Heart left ventricle (tissue), 16 donors: ENCODE results near the gene NOG. TPM values are rescaled to one million over a fixed set of nuclear protein-coding genes. Genes with fewer than 3 reads are reported as not detected.

Experiments used
- ATAC-seq, 4 donors: fragments of 200-7000 bp; cut with Tn5 transposase; one replicate each; pipeline ENCODE4 v1.9.1; 2020 to 2022; ENCODE audit warnings: moderate library complexity in 4 of 4, mild to moderate bottlenecking in 3 of 4, moderate number of reproducible peaks in 1 of 4
- DNase-seq, 5 donors: peaks; one replicate each; pipeline ENCODE4 v3.0.0-alpha.2; 2020
- H3K27ac ChIP-seq, 12 donors: fragments of 200-600 bp; sonication (generic) in 4 of 12; one replicate each; pipeline versions ENCODE4 v1.5.0 to v1.8.0; 2016 to 2022; ENCODE audit warnings: mild to moderate bottlenecking in 2 of 12
- H3K27me3 ChIP-seq, 9 donors: fragments of 200-600 bp; sonication (generic) in 2 of 9; one replicate each; pipeline versions ENCODE4 v1.5.1 to v1.8.0; 2016 to 2022; ENCODE audit warnings: mild to moderate bottlenecking in 3 of 9
- H3K36me3 ChIP-seq, 9 donors: fragments of 200-600 bp; sonication (generic) in 2 of 9; one replicate each; pipeline versions ENCODE4 v1.5.0 to v1.8.0; 2018 to 2022; ENCODE audit warnings: mild to moderate bottlenecking in 2 of 9
- H3K4me1 ChIP-seq, 12 donors: fragments of 200-600 bp; sonication (generic) in 4 of 12; one replicate each; pipeline versions ENCODE4 v1.5.0 to v1.8.0; 2016 to 2022; ENCODE audit warnings: mild to moderate bottlenecking in 3 of 12
- H3K4me3 ChIP-seq, 12 donors: fragments of 200-600 bp; sonication (generic) in 4 of 12; one replicate each; pipeline versions ENCODE4 v1.5.0 to v1.8.0; 2017 to 2022; ENCODE audit warnings: mild to moderate bottlenecking in 9 of 12, moderate library complexity in 4 of 12
- H3K9me3 ChIP-seq, 12 donors: fragments of 200-600 bp; sonication (generic) in 4 of 12; one replicate each; pipeline versions ENCODE4 v1.5.0 to v1.8.0; 2016 to 2022; ENCODE audit warnings: mild to moderate bottlenecking in 1 of 12
- CTCF ChIP-seq, 12 donors: fragments of 200-600 bp; sonication (generic) in 4 of 12; IDR thresholded peaks; one replicate each; pipeline versions ENCODE4 v1.5.0 to v1.8.0; 2018 to 2022; ENCODE audit warnings: antibody characterized with exemption in 12 of 12, mild to moderate bottlenecking in 5 of 12
- POLR2A ChIP-seq, 2 donors: fragments of 450-650 bp; IDR thresholded peaks; one replicate each; pipeline ENCODE4 v1.6.1; 2017; ENCODE audit warnings: antibody characterized with exemption in 2 of 2, mild to moderate bottlenecking in 2 of 2, moderate library complexity in 2 of 2
- WGBS, 4 donors: extraction: QIAGEN DNeasy Blood & Tissue Kit in 2 of 4; methylation state at CpG; one replicate each; pipeline versions ENCODE4 v1.1.5 to v1.1.7; 2013 to 2018; 5-methylcytosine and 5-hydroxymethylcytosine counted together
- intact Hi-C, 10 donors: fragments of 100-400 bp; cut with DNase I; formaldehyde crosslinking; loops; one replicate each; pipeline versions ENCODE4 v1.11.1 to v1.14.2; 2022
- polyA plus RNA-seq, 2 donors: library from polyadenylated mRNA; stranded (reverse); fragments of 200-250 nt; gene quantifications; one replicate each; pipeline ENCODE4 v1.2.3, GENCODE V29; 2013
- total RNA-seq, 9 donors: library from RNA; depleted of rRNA in 2 of 9; stranded (reverse); fragments of >200 nt in 2 of 9; fragmentation: NEBNext Ultra II Directional in 3 of 9; extraction: Animal tissue kit (Norgen Biotek cat#: 25700) in 3 of 9; gene quantifications; one replicate each; pipeline versions ENCODE4 v1.1.0 to v1.2.4, GENCODE V29; 2016 to 2023
- donor health status: ischemic (EF 13 %, LVEDD 7.1; RV severe dilation, severe dysfunction).
- donor health status: healthy with polysubstance abuse.
- donor health status: DM: no; HTN: yes; CAD: no.
- donor health status: DM: no; HTN: no; CAD: no.
- donor health status: ischemic (EF 25% LVEDD 6.9; RV normal size, moderate dysfunction).
- donor health status: ischemic (EF 25% LVEDD 5.7; RV mildly dilated, moderate dysfunction).
- donor health status: healthy.
- donor health status: DM: yes; HTN: yes; CAD: no.
- donor health status: ischemic (EF 35%, LVEDD 5.7; RV mildly dilated, moderate dysfunction).
- donor health status: nonischemic (EF 11% LVEDD 7.7; RV severe dilation, severe dysfunction).
- donor health status: DM: yes; HTN: yes; CAD: no.
- donor health status: PGD.
- donor health status: ischemic (EF 29% LVEDD 5.4; RV normal size, mild dysfunction).
- donor health status: nonischemic (EF 23%, LVEDD 6.1; RV moderate dilation, normal function).

NOG gene
- total and polyA plus RNA-seq, 11 donors: 0.03 to 0.36 (median 0.14) TPM; not detected in 4

- Histone ChIP-seq H3K27ac (no peak overlapping the region), H3K36me3 (no peaks in the 10 kb centered on the region), H3K9me3 (no peaks in the 10 kb centered on the region), H3K27me3 (peaks cover 0 to 31% (median 0%) of the 10 kb centered on the region in 9 donors), H3K4me1 (no peaks in the 10 kb centered on the region), H3K4me3 (no peak overlapping the region)
- intact Hi-C loops: no loop called here
- TF ChIP-seq CTCF (IDR thresholded peaks at IDR 0.05) (no peak), POLR2A (IDR thresholded peaks at IDR 0.05) (no peak)
- DNase-seq: no peak
- no peak for ATAC-seq
- WGBS, 4 donors: 70 to 79% (median 77%) methylated on average over 3 of the region's 3 CpGs
Observed at GRCh38 chr17:56642424-56642823, 48.9 kb downstream of the NOG start.

Other genes starting within 250 kb of the NOG start
- 1 to 10 TPM in 2 of 9 donors, under 1 TPM in 7; 0.25 to 1.1 (median 0.48) TPM for gene C17orf67, start 240.2 kb downstream of the NOG start, total RNA-seq
- under 1 TPM; 0.14 to 0.19 TPM for gene C17orf67, start 240.2 kb downstream of the NOG start, polyA plus RNA-seq
- gene DGKE, start 240.5 kb downstream of the NOG start, total RNA-seq: 1 to 10 TPM; 1.9 to 4.1 (median 3.0) TPM
- gene DGKE, start 240.5 kb downstream of the NOG start, polyA plus RNA-seq: 1 to 10 TPM in 1 of 2 donors, under 1 TPM in 1; 0.96 to 1.7 TPM